Endometrial microvascular endothelial cells (primary cell): ENCODE data around the gene MSRB1. TPM values are rescaled to one million over a fixed set of nuclear protein-coding genes. Genes with fewer than 3 reads are reported as not detected.

Experiments
- total RNA-seq: library from RNA; depleted of rRNA; stranded (reverse); fragments of >200 nt; gene quantifications from one replicate; pipeline ENCODE4 v1.2.3, GENCODE V29; 2015; ENCODE audit errors: inconsistent ontology term

The MSRB1 gene
- total RNA-seq, 1 donor from 2014 or later: 11.2 TPM

Other genes with a start within 250 kb of the MSRB1 start
- gene MAPK8IP3, start 237.0 kb downstream of the MSRB1 start, total RNA-seq: 35.8 TPM
- gene NME3, start 171.7 kb downstream of the MSRB1 start, total RNA-seq: 65.6 TPM
- 3.5 TPM for gene EME2, start 170.4 kb downstream of the MSRB1 start, total RNA-seq
- 148 TPM for gene MRPS34, start 170.1 kb downstream of the MSRB1 start, total RNA-seq
- gene SPSB3, start 160.6 kb downstream of the MSRB1 start, total RNA-seq: 35.5 TPM
- 96.6 TPM for gene NUBP2, start 160.2 kb downstream of the MSRB1 start, total RNA-seq
- not detected for gene IGFALS, start 149.5 kb downstream of the MSRB1 start, total RNA-seq
- gene HAGH, start 116.4 kb downstream of the MSRB1 start, total RNA-seq: 73.6 TPM
- gene FAHD1, start 116.0 kb downstream of the MSRB1 start, total RNA-seq: 71.5 TPM
- not detected for gene MEIOB, start 71.0 kb downstream of the MSRB1 start, total RNA-seq
- not detected for gene HS3ST6, start 24.8 kb downstream of the MSRB1 start, total RNA-seq
- gene RPL3L, start 11.5 kb upstream of the MSRB1 start, total RNA-seq: not detected
- 270 TPM for gene NDUFB10, start 16.3 kb upstream of the MSRB1 start, total RNA-seq
- 2,988 TPM for gene RPS2, start 21.6 kb upstream of the MSRB1 start, total RNA-seq
- not detected for gene RNF151, start 23.7 kb upstream of the MSRB1 start, total RNA-seq
- 79.9 TPM for gene TBL3, start 28.9 kb upstream of the MSRB1 start, total RNA-seq
- gene NOXO1, start 38.3 kb upstream of the MSRB1 start, total RNA-seq: 0.09 TPM
- gene GFER, start 41.0 kb upstream of the MSRB1 start, total RNA-seq: 17.2 TPM
- gene SYNGR3, start 46.8 kb upstream of the MSRB1 start, total RNA-seq: not detected
- gene ZNF598, start 66.6 kb upstream of the MSRB1 start, total RNA-seq: 50.6 TPM
- not detected for gene NPW, start 76.6 kb upstream of the MSRB1 start, total RNA-seq
- 194 TPM for gene NHERF2, start 83.7 kb upstream of the MSRB1 start, total RNA-seq
- 38.8 TPM for gene NTHL1, start 104.6 kb upstream of the MSRB1 start, total RNA-seq
- gene TSC2, start 104.8 kb upstream of the MSRB1 start, total RNA-seq: 59.2 TPM
- gene PKD1, start 192.7 kb upstream of the MSRB1 start, total RNA-seq: 53.8 TPM
- 0.74 TPM for gene RAB26, start 205.4 kb upstream of the MSRB1 start, total RNA-seq
- 87.3 TPM for gene TRAF7, start 212.6 kb upstream of the MSRB1 start, total RNA-seq